HG02943 (cell line): ENCODE data around the gene ATP2A3.

Source experiments
- ATAC-seq: cut with Tn5 transposase; IDR thresholded peaks from one replicate; pipeline ENCODE4 v1.9.1; 2021; ENCODE audit warnings: mild to moderate bottlenecking, low read depth, moderate library complexity; ENCODE audit not compliant: unreplicated experiment

ATP2A3 gene

DNA sequence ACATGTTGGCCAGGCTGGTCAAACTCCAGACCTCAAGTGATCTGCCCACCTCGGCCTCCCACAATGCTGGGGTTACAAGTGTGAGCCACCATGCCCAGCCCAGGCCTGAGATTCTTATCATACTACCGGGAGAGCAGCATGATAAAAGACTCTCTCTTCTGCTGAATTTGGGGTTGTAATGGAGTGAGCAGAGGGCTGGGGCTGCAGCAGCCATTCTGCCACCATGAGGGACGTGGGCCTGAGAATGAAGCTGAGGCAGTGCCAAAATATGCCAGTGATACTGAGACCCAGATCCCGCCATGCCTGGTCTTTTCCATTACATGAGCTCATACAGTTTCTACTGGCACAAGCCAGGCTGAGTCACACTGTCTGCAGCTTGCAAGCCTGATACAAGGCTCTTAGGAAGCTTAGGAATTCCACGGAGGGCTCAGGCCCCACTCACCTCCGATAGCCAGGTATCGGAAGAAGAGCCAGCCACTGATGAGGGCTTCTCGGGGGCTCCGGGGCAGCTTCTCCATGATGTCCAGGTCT is 28.3 kb downstream of the ATP2A3 start:
- ATAC-seq = no peak

DNA sequence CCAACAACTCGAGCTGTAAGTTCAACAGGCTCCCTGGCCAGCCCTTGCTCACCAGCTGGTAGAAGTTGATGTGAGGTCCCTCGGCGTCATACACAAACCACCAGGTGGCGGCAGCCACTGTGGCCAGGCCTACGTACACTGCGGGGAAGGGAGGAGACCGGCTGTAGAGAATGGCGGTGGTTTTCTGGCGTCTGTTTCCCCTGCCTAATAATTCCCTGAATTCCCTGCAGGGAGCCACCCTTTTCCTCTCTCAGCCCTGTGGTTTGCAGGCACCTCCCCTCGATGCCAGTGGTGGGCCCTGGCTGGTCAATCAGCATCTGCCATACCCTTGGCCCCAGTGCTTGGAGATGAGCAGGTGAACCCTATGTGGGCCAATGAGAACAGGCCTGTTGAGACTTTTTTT is 29.1 kb downstream of the ATP2A3 start:
- no peak for ATAC-seq

GRCh38 chr17:3929764-3930163 is 34.5 kb downstream of the ATP2A3 start:
- no peak for ATAC-seq

DNA sequence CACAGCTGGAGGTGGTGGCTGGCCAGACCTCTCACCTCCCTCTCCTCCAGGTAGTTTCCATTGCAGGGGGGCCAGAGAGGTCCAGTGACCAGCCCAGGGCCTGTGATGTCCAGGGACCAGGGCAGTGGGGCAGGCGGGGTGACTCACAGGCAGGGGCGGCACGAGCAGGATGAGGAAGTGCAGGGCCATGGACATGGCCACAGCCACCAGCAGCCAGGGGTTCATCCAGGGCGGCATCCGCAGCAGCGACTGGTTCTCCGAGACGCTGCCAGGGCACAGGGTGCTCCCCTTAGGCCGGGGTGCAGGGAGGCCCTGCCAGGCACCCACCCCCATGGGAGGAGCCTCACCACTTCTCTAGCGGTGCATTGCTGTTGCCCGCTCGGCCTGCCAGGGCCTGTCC is 35.1 kb downstream of the ATP2A3 start:
- no peak for ATAC-seq

- ATAC-seq = no peak
These were observed 35.8 kb downstream of the ATP2A3 start for GRCh38 chr17:3928406-3928805.

GRCh38 chr17:3927628-3928340 is 36.5 kb downstream of the ATP2A3 start:
- ATAC-seq = no peak

DNA sequence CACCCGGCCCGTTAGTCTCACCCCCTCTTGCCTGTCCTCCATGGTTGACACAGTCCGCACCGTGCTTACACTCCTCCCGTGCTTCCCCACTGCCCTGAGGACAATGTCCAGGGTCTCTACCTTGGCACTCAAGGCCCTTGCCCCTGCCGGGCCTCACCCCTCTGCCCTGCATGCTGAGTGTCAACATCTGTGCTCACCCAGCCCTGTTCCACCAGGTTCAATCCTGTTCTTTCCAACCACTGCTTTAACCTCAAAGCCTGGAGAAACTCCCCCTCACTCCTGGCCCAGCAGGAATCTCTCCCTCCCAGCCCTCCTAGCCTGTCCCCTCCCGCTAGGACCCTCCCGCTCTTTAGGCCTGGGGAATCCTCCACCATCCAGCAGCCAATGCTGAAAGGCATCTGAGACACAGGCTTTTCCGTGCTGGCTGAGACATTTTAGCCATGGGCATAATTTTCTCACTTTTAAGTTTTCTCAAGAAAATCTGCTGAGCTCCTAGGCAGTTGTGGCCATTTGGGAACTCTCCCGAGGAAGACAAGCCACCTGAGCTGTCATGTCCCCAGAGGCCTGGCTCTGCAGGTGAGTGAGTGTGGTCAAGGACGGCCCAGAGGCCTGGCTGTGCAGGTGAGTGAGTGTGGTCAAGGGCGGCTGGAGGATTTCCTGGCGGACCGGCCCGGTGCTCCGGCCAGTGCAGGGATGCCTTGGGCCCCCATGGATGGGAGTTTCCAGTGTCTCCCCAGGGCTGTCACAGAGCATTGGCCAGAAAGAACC is 37.2 kb downstream of the ATP2A3 start:
- no peak for ATAC-seq

GRCh38 chr17:3925684-3926485 is 38.4 kb downstream of the ATP2A3 start:
- ATAC-seq = no peak

GRCh38 chr17:3924512-3925350 is 39.5 kb downstream of the ATP2A3 start:
- ATAC-seq = no peak

DNA sequence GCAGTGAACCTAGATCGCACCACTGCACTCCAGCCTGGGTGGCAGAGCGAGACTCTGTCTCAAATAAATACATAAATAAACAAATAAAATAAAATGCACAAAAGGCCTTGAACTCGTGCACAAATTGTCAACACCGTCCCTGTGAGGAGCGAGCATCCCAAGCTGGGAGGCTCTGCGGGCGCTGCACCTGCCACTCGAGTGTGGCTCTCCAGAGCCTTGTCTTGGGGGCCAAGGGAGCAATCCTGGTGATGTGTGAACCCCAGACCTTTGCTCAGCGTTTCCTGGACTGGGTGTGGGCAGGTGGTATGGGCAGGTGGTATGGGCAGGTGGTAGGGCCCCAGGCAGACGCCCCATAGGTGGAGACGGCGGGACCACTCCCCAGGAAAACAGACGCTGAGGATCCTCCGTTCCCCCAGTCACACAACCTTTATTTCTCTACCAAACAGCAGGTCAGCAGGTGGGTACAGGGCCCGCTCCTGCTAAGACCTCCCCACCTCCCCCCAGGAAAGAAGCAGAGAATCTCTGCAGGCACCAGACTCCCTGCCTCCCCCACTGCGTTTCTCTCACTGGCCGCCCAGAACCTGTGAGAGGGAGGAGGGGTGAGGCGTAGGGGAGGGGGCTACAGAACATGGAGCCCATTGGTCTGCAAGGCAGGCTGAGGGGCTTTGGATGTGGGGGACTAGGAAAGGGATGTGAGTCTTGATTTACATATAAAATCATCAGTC is 40.6 kb downstream of the ATP2A3 start:
- no peak for ATAC-seq

DNA sequence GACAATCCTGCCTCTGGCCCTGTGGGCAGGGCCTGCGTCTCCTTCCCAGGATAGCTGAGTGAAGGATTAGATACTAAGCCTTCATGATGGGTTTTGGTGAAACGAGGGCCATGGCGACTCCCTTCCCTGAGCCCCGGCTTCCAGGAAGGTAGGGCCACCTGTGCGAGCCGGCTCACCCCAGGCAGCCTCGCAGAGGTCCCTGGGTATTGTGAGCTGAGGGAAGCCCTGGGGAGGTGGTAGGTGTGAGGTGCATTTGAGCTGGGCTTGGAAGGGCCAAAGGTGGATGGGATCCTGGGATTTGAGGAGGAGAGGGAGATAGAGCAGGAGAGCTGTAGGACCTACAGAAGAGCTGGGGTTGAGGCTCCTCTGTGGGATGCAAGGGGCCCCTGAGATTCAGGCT is 41.5 kb downstream of the ATP2A3 start:
- ATAC-seq = no peak

DNA sequence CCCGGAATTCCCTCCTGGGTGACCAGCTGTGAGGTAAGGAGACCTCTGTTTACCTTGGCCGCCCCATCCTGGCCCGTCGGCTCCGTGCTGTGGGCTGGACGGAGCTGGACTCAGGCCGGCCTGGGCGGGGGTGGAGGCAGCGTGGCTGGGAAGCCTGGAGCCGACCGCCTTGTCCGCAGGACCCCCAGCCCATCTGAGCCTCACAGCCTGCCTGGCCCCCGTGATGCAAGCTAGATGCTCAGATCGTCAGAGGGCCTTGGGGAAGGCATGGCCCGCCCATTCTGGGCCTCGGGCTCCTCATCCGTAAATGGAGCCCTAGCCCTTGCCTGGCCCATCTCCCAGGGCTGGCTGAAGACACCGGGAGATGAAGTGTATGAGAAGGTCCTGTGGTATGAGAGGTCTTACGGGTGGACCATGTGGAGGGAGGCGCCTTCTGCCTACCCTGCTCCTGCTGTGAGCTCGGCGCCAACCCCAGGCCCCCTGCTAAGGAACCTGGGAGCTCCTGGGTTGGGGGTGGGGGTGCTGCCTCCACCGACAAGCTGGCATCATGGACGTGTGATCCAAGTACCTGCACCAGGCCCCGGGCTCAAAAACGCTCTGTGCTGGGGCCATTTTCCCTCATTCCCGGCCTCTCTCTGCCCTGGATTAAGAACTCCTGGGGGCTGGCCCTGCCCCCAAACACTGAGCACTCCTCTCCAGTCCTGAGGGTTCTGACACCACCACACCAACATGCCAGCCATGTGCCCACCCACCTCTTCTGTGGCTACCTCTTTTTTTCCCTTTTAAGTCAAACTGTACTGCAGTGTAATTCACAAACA is 42.5 kb downstream of the ATP2A3 start:
- no peak for ATAC-seq

GRCh38 chr17:3921006-3921405 is 43.2 kb downstream of the ATP2A3 start:
- ATAC-seq = no peak

- ATAC-seq = no peak
These were observed 45.1 kb downstream of the ATP2A3 start for GRCh38 chr17:3919123-3919624.

DNA sequence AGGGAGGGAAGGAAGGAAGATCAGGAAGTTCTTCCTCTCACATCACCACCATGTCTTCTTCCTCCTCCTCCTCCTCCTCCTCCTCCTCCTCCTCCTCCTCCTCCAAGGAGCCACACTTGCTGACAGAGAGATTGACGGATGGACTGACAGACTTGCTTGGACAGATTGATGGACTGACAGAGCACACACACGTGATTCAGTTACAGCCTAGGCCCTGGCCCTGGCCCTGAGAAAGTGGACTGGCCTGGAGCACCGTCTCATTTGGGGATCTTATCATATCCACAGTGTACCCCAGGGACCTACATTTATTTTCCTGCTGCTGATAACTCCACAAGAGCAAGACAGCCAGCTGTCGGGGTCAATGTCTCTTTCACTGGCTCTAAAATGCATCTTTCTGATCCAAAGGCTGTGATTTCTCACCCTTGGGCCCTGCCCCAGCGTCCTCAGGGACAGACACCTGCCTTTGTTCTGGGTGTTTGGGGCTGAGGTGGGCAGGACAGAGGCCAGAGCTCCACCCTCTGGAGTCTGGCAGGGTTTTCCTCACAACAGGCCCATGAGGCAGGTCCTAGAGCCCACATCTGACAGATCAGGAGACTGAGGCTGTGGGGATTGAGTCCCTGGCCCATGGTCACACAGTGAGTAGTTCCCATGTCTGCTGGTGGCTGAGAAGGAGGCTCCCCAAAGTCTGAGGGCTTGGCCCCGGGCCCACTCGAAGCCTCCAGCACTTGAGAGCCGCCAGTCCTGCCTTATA is 45.7 kb downstream of the ATP2A3 start:
- ATAC-seq = no peak

- ATAC-seq = no peak
These were observed 46.8 kb downstream of the ATP2A3 start for GRCh38 chr17:3917391-3917931.

- ATAC-seq = no peak
These were observed 47.4 kb downstream of the ATP2A3 start for GRCh38 chr17:3916825-3917224.
